GM19035 (cell line): Measurements from ENCODE around the gene NFATC2IP.

Source experiments
- ATAC-seq: cut with Tn5 transposase; IDR thresholded peaks from one replicate; pipeline ENCODE4 v1.9.1; 2021; ENCODE audit not compliant: unreplicated experiment

NFATC2IP gene

GRCh38 chr16:28950648-28951409 lies at the start of gene NFATC2IP:
NFATC2IP (plus strand) TSS chr16:28950937; CDS start chr16:28951012, 75 bp downstream.
- peak; percentile 94 for ATAC-seq

GRCh38 chr16:28901862-28902261 lies 48.9 kb upstream of the NFATC2IP start:
- no peak for ATAC-seq

GRCh38 chr16:28902909-28903308 lies 47.8 kb upstream of the NFATC2IP start:
- ATAC-seq, result no peak

GRCh38 chr16:28903344-28904042 lies 47.2 kb upstream of the NFATC2IP start:
- ATAC-seq, result no peak

GRCh38 chr16:28904363-28904762 lies 46.4 kb upstream of the NFATC2IP start:
- ATAC-seq, result no peak

- ATAC-seq, result no peak
Measured at GRCh38 chr16:28904828-28905227, 45.9 kb upstream of the NFATC2IP start.

- ATAC-seq, result no peak
Measured at GRCh38 chr16:28905229-28905754, 45.4 kb upstream of the NFATC2IP start.

- ATAC-seq, result no peak
Measured at GRCh38 chr16:28905800-28906372, 44.9 kb upstream of the NFATC2IP start.

- no peak for ATAC-seq
Measured at GRCh38 chr16:28910086-28911031, 40.4 kb upstream of the NFATC2IP start.

- no peak for ATAC-seq
Measured at GRCh38 chr16:28912558-28912957, 38.2 kb upstream of the NFATC2IP start.

GRCh38 chr16:28913946-28914724 lies 36.6 kb upstream of the NFATC2IP start:
- no peak for ATAC-seq

GRCh38 chr16:28915181-28915580 lies 35.6 kb upstream of the NFATC2IP start:
- no peak for ATAC-seq

- ATAC-seq, result no peak
Measured at GRCh38 chr16:28917095-28917494, 33.6 kb upstream of the NFATC2IP start.

- ATAC-seq, result no peak
Measured at GRCh38 chr16:28918698-28919097, 32.0 kb upstream of the NFATC2IP start.

GRCh38 chr16:28923231-28923587 lies 27.5 kb upstream of the NFATC2IP start:
- no peak for ATAC-seq

- peak; percentile 46 for ATAC-seq
Measured at GRCh38 chr16:28923652-28924398, 26.9 kb upstream of the NFATC2IP start.

- no peak for ATAC-seq
Measured at GRCh38 chr16:28924399-28924761, 26.4 kb upstream of the NFATC2IP start.

- peak; percentile 70 for ATAC-seq
Measured at GRCh38 chr16:28924762-28925385, 25.9 kb upstream of the NFATC2IP start, which contains the start of gene RABEP2. RABEP2 (minus strand) TSS chr16:28925238; CDS start chr16:28925163, 75 bp downstream.
